Liver (tissue), 9 donors: ENCODE measurements around the gene ANAPC7. TPM values are rescaled to one million over a fixed set of nuclear protein-coding genes. Genes with fewer than 3 reads are reported as not detected.

Source experiments
- DNase-seq: peaks from one replicate; pipeline ENCODE4 v3.0.0-alpha.2; 2017; ENCODE audit warnings: low spot score
- H3K27ac ChIP-seq, 2 donors: one replicate each; pipeline ENCODE4 v1.7.0; 2013; ENCODE audit warnings: inconsistent platforms in 2 of 2, low read length in 2 of 2, control low read depth in 1 of 2, low read depth in 1 of 2, mild to moderate bottlenecking in 1 of 2
- H3K27me3 ChIP-seq, 4 donors: one replicate each; pipeline versions ENCODE4 v1.6.1 to v1.7.0; 2013; ENCODE audit warnings: low read length in 3 of 4, inconsistent platforms in 1 of 4, mild to moderate bottlenecking in 1 of 4, moderate library complexity in 1 of 4; ENCODE audit not compliant: control insufficient read depth in 4 of 4, insufficient read depth in 4 of 4
- H3K36me3 ChIP-seq, 4 donors: one replicate each; pipeline versions ENCODE4 v1.6.1 to v1.7.0; 2013; ENCODE audit warnings: low read length in 3 of 4, mild to moderate bottlenecking in 3 of 4, low read depth in 1 of 4, moderate library complexity in 1 of 4; ENCODE audit not compliant: control insufficient read depth in 4 of 4, insufficient read depth in 3 of 4
- H3K4me1 ChIP-seq, 4 donors: one replicate each; pipeline versions ENCODE4 v1.6.1 to v1.7.0; 2013; ENCODE audit warnings: low read length in 3 of 4, mild to moderate bottlenecking in 3 of 4, moderate library complexity in 1 of 4; ENCODE audit not compliant: control insufficient read depth in 4 of 4, insufficient read depth in 4 of 4
- H3K4me3 ChIP-seq, 3 donors: one replicate each; pipeline versions ENCODE4 v1.6.1 to v1.7.0; 2013; ENCODE audit warnings: low read length in 3 of 3, control low read depth in 1 of 3, low read depth in 1 of 3, mild to moderate bottlenecking in 1 of 3
- H3K9ac ChIP-seq, 2 donors: one replicate each; pipeline ENCODE4 v1.7.0; 2013; ENCODE audit warnings: low read length in 2 of 2, mild to moderate bottlenecking in 2 of 2, moderate library complexity in 2 of 2, control low read depth in 1 of 2, low read depth in 1 of 2
- H3K9me3 ChIP-seq, 4 donors: one replicate each; pipeline versions ENCODE4 v1.6.1 to v1.7.0; 2013; ENCODE audit warnings: low read length in 3 of 4; ENCODE audit not compliant: control insufficient read depth in 4 of 4
- EGR1 ChIP-seq, 2 donors: IDR thresholded peaks; 2 replicates each; pipeline ENCODE4 v1.6.1; 2016 to 2018; ENCODE audit warnings: antibody characterized with exemption in 2 of 2, low read depth in 2 of 2
- FOXA1 ChIP-seq: IDR thresholded peaks from 2 replicates; pipeline ENCODE4 v1.6.1; 2016; ENCODE audit warnings: antibody characterized with exemption
- FOXA2 ChIP-seq: IDR thresholded peaks from 2 replicates; pipeline ENCODE4 v1.6.1; 2016; ENCODE audit warnings: antibody characterized with exemption
- GABPA ChIP-seq, 2 donors: IDR thresholded peaks in 1 of 2; conservative IDR thresholded peaks in 1 of 2; 2 replicates each; pipeline ENCODE4 v1.6.1; 2016; ENCODE audit warnings: antibody characterized with exemption in 2 of 2, mild to moderate bottlenecking in 1 of 2, moderate library complexity in 1 of 2
- HNF4A ChIP-seq, 2 donors: conservative IDR thresholded peaks; 2 replicates each; pipeline ENCODE4 v1.6.1; 2016; ENCODE audit warnings: antibody characterized with exemption in 2 of 2, mild to moderate bottlenecking in 2 of 2
- HNF4G ChIP-seq: IDR thresholded peaks from 2 replicates; pipeline ENCODE4 v1.6.1; 2016; ENCODE audit warnings: antibody characterized with exemption
- JUND ChIP-seq, 2 donors: IDR thresholded peaks; 2 replicates each; pipeline ENCODE4 v1.6.1; 2016; ENCODE audit warnings: antibody characterized with exemption in 2 of 2
- NR2F2 ChIP-seq: IDR thresholded peaks from 2 replicates; pipeline ENCODE4 v1.6.1; 2016; ENCODE audit warnings: antibody characterized with exemption
- RAD21 ChIP-seq, 2 donors: IDR thresholded peaks; 2 replicates each; pipeline ENCODE4 v1.6.1; 2016; ENCODE audit warnings: antibody characterized with exemption in 2 of 2, mild to moderate bottlenecking in 2 of 2
- RXRA ChIP-seq, 2 donors: IDR thresholded peaks; 2 replicates each; pipeline ENCODE4 v1.6.1; 2017 to 2018; ENCODE audit warnings: antibody characterized with exemption in 2 of 2, mild to moderate bottlenecking in 1 of 2
- SP1 ChIP-seq: IDR thresholded peaks from 2 replicates; pipeline ENCODE4 v1.6.1; 2018; ENCODE audit warnings: antibody characterized with exemption, mild to moderate bottlenecking
- TAF1 ChIP-seq: conservative IDR thresholded peaks from 2 replicates; pipeline ENCODE4 v1.6.1; 2016; ENCODE audit warnings: antibody characterized with exemption, mild to moderate bottlenecking
- YY1 ChIP-seq: IDR thresholded peaks from 2 replicates; pipeline ENCODE4 v1.6.1; 2016; ENCODE audit warnings: antibody characterized with exemption, mild to moderate bottlenecking
- WGBS: extraction: QIAGEN DNeasy Blood & Tissue Kit; methylation state at CpG from one replicate; pipeline ENCODE4 v1.1.7; 2013; 5-methylcytosine and 5-hydroxymethylcytosine counted together
- polyA plus RNA-seq, 2 donors: library from polyadenylated mRNA; stranded (reverse) in 1 of 2; unstranded in 1 of 2; fragments of 200-250 nt in 1 of 2; fragments of >200 nt in 1 of 2; fragmentation: Nextera tagmentation in 1 of 2; extraction: Ambion mirVana in 1 of 2; gene quantifications; one replicate each; pipeline versions ENCODE4 v1.2.1 to v1.2.3, GENCODE V29; 2013 to 2015
- total RNA-seq, 2 donors: library from RNA; depleted of rRNA; stranded (reverse); fragments of >200 nt; gene quantifications; one replicate each; pipeline ENCODE4 v1.2.3, GENCODE V29; 2014
- TF ChIP-seq, protein P1 (sequence below): IDR thresholded peaks from 2 replicates; pipeline ENCODE4 v1.6.1; 2016; ENCODE audit warnings: antibody characterized with exemption, mild to moderate bottlenecking
- TF ChIP-seq, protein P2 (sequence below): IDR thresholded peaks from 2 replicates; pipeline ENCODE4 v1.6.1; 2016; ENCODE audit warnings: antibody characterized with exemption
- TF ChIP-seq, protein P3 (sequence below): IDR thresholded peaks from 2 replicates; pipeline ENCODE4 v1.6.1; 2016; ENCODE audit warnings: antibody characterized with exemption
- TF ChIP-seq, protein P4 (sequence below): IDR thresholded peaks from 2 replicates; pipeline ENCODE4 v1.6.1; 2016; ENCODE audit warnings: antibody characterized with exemption
- TF ChIP-seq, protein P5 (sequence below): fragments of 150-350 bp; IDR thresholded peaks from 2 replicates; pipeline ENCODE4 v1.5.1; 2017; ENCODE audit warnings: improper control_type of control experiment, low read depth, low read length; ENCODE audit not compliant: missing input control
- donor health status: healthy.
- donor health status: healthy.
- donor health status: healthy.
- donor health status: healthy.
- donor health status: healthy.

The ANAPC7 gene
- total and polyA plus RNA-seq, 4 donors, result 11.4 to 21.1 (median 16.3) TPM

DNA sequence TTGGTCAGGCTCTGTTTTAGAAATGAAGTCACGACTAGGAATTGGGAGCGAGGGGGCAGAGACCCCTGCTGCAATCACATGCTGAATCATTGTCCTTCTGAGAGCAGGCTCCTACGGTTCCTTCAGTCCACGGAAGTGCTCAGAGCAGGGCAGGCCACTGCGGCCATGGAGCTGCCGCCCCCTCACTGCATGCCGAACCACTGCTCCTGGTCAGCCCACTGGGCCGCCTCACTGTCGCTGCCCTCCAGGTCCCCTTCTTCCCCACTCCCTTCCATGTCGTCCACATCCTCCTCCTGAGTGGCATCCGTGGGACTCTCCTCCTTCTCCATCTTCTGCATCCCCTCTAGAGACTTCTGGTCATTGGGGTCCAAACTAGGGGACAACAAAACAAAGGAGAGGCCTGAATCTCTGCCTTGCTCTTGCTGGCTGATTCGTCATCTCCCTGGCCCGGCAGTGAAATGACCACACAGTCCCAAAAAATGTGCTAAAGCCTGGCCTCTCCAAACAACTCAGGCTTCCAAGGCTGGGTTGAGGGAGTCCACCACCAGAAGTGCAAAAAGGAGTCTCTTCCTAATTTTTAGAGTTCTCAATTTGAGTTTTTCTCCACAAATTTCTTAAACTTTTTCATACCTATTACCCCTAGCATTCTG, 29.4 kb downstream of the ANAPC7 start:
- Histone ChIP-seq H3K4me1 (no peaks in the 10 kb centered on the region), H3K4me3 (no peak overlapping the region), H3K9me3 (no peaks in the 10 kb centered on the region), H3K27ac (no peak overlapping the region), H3K27me3 (no peaks in the 10 kb centered on the region), H3K36me3 (peaks cover 17 to 53% (median 41%) of the 10 kb centered on the region in 4 donors), H3K9ac (no peak overlapping the region)
- no peak for DNase-seq
- TF ChIP-seq JUND (IDR thresholded peaks at IDR 0.05) (no peak), YY1 (no peak), EGR1 (IDR thresholded peaks at IDR 0.05; ENCODE audit: low read depth in 2 of 2) (no peak), HNF4A (conservative IDR thresholded peaks at IDR 0.05) (no peak), FOXA2 (no peak), TAF1 (no peak), NR2F2 (no peak), HNF4G (no peak), GABPA (IDR thresholded peaks at IDR 0.05 in 1 of 2, conservative IDR thresholded peaks at IDR 0.05 in 1 of 2) (no peak), SP1 (no peak), FOXA1 (no peak), RXRA (IDR thresholded peaks at IDR 0.05) (no peak), RAD21 (IDR thresholded peaks at IDR 0.05) (no peak)
- TF ChIP-seq, protein P1, sequence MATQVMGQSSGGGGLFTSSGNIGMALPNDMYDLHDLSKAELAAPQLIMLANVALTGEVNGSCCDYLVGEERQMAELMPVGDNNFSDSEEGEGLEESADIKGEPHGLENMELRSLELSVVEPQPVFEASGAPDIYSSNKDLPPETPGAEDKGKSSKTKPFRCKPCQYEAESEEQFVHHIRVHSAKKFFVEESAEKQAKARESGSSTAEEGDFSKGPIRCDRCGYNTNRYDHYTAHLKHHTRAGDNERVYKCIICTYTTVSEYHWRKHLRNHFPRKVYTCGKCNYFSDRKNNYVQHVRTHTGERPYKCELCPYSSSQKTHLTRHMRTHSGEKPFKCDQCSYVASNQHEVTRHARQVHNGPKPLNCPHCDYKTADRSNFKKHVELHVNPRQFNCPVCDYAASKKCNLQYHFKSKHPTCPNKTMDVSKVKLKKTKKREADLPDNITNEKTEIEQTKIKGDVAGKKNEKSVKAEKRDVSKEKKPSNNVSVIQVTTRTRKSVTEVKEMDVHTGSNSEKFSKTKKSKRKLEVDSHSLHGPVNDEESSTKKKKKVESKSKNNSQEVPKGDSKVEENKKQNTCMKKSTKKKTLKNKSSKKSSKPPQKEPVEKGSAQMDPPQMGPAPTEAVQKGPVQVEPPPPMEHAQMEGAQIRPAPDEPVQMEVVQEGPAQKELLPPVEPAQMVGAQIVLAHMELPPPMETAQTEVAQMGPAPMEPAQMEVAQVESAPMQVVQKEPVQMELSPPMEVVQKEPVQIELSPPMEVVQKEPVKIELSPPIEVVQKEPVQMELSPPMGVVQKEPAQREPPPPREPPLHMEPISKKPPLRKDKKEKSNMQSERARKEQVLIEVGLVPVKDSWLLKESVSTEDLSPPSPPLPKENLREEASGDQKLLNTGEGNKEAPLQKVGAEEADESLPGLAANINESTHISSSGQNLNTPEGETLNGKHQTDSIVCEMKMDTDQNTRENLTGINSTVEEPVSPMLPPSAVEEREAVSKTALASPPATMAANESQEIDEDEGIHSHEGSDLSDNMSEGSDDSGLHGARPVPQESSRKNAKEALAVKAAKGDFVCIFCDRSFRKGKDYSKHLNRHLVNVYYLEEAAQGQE, result no peak
- TF ChIP-seq, protein P2, sequence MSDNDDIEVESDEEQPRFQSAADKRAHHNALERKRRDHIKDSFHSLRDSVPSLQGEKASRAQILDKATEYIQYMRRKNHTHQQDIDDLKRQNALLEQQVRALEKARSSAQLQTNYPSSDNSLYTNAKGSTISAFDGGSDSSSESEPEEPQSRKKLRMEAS, result no peak
- TF ChIP-seq, protein P3, sequence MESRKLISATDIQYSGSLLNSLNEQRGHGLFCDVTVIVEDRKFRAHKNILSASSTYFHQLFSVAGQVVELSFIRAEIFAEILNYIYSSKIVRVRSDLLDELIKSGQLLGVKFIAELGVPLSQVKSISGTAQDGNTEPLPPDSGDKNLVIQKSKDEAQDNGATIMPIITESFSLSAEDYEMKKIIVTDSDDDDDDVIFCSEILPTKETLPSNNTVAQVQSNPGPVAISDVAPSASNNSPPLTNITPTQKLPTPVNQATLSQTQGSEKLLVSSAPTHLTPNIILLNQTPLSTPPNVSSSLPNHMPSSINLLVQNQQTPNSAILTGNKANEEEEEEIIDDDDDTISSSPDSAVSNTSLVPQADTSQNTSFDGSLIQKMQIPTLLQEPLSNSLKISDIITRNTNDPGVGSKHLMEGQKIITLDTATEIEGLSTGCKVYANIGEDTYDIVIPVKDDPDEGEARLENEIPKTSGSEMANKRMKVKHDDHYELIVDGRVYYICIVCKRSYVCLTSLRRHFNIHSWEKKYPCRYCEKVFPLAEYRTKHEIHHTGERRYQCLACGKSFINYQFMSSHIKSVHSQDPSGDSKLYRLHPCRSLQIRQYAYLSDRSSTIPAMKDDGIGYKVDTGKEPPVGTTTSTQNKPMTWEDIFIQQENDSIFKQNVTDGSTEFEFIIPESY, result no peak
- TF ChIP-seq, protein P4, sequence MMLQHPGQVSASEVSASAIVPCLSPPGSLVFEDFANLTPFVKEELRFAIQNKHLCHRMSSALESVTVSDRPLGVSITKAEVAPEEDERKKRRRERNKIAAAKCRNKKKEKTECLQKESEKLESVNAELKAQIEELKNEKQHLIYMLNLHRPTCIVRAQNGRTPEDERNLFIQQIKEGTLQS, result no peak
- TF ChIP-seq, protein P5, sequence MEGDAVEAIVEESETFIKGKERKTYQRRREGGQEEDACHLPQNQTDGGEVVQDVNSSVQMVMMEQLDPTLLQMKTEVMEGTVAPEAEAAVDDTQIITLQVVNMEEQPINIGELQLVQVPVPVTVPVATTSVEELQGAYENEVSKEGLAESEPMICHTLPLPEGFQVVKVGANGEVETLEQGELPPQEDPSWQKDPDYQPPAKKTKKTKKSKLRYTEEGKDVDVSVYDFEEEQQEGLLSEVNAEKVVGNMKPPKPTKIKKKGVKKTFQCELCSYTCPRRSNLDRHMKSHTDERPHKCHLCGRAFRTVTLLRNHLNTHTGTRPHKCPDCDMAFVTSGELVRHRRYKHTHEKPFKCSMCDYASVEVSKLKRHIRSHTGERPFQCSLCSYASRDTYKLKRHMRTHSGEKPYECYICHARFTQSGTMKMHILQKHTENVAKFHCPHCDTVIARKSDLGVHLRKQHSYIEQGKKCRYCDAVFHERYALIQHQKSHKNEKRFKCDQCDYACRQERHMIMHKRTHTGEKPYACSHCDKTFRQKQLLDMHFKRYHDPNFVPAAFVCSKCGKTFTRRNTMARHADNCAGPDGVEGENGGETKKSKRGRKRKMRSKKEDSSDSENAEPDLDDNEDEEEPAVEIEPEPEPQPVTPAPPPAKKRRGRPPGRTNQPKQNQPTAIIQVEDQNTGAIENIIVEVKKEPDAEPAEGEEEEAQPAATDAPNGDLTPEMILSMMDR, result no peak
- WGBS, result 96% methylated on average over 13 of the region's 13 CpGs
